ENCODE data around the gene PROKR2.

PROKR2 gene

DNA sequence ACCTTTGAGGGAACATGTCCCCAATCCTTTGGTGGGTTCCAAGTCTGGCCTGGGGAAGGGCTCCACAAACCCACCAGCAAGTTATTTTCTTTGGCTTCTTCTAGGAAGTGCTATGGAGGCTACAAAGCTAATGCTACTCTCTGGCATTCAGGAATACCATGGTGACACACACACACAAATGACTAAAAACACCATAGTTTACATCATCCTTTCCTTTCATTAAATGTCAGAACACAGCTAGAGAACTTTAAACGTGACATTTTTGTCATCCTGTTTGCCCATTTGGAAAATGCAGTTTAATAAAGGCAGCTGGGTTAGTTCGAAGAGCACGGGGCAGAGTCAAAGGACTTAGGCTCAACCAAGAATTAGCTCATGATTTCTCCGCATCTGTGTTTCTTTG, 40.2 kb upstream of the PROKR2 start:
- Histone ChIP-seq H3K4me1 (ENCODE audit: insufficient read depth, insufficient read length) (no peaks in the 10 kb centered on the region), H3K36me3 (ENCODE audit: insufficient read depth, insufficient read length, low read length) (no peaks in the 10 kb centered on the region), H3K9ac (ENCODE audit: insufficient read length, low read depth) (no peak overlapping the region), H3K4me3 (ENCODE audit: insufficient read length, low read depth) (no peak overlapping the region), H3K9me3 (ENCODE audit: insufficient read depth, low read length) (no peaks in the 10 kb centered on the region; the same call in 1 of the 2 replicates), H3K27me3 (ENCODE audit: insufficient read depth, insufficient read length) (no peaks in the 10 kb centered on the region)
- TF ChIP-seq SUZ12 (IDR thresholded peaks at IDR 0.05; ENCODE audit: extremely low read depth, insufficient read depth, insufficient read length): no peak
- TF ChIP-seq YY1 (IDR thresholded peaks at IDR 0.05; ENCODE audit: insufficient read depth, insufficient read length): no peak
- TF ChIP-seq ZNF274 (IDR thresholded peaks at IDR 0.05; ENCODE audit: low read depth, low read length): no peak
- no peak for DNase-seq (ENCODE audit: low read depth, low spot score)

DNA sequence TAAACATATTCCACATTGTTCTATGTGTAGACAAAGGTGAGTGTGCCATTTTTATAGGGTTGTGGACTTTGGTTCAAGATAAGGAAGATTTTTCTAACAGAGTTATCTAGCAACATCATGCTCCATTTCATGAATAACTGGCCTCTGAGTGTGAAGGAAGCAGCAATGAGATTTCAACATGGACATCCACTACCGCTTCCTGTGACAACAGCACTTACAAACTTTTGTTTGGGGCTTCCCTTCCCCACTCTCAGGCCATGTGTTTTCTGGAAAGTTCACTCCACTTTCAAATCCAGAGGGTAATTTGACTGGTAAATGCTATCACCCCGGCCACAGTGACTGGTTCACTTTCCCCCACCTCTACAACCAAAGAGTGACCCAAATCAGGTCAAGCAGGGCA, 38.1 kb upstream of the PROKR2 start:
- no peak overlapping the region for H3K4me3 ChIP-seq (ENCODE audit: insufficient read length, low read depth)
- H3K36me3 ChIP-seq (ENCODE audit: insufficient read depth, insufficient read length, low read length): no peaks in the 10 kb centered on the region
- H3K9ac ChIP-seq (ENCODE audit: insufficient read length, low read depth): no peak overlapping the region
- no peak for DNase-seq (ENCODE audit: low read depth, low spot score)
- H3K9me3 ChIP-seq (ENCODE audit: insufficient read depth, low read length): no peaks in the 10 kb centered on the region; the same call in 1 of the 2 replicates
- H3K27me3 ChIP-seq (ENCODE audit: insufficient read depth, insufficient read length): no peaks in the 10 kb centered on the region
- no peak for TF ChIP-seq ZNF274 (IDR thresholded peaks at IDR 0.05; ENCODE audit: low read depth, low read length)
- no peak for TF ChIP-seq YY1 (IDR thresholded peaks at IDR 0.05; ENCODE audit: insufficient read depth, insufficient read length)
- TF ChIP-seq SUZ12 (IDR thresholded peaks at IDR 0.05; ENCODE audit: extremely low read depth, insufficient read depth, insufficient read length): no peak
- no peaks in the 10 kb centered on the region for H3K4me1 ChIP-seq (ENCODE audit: insufficient read depth, insufficient read length)

DNA sequence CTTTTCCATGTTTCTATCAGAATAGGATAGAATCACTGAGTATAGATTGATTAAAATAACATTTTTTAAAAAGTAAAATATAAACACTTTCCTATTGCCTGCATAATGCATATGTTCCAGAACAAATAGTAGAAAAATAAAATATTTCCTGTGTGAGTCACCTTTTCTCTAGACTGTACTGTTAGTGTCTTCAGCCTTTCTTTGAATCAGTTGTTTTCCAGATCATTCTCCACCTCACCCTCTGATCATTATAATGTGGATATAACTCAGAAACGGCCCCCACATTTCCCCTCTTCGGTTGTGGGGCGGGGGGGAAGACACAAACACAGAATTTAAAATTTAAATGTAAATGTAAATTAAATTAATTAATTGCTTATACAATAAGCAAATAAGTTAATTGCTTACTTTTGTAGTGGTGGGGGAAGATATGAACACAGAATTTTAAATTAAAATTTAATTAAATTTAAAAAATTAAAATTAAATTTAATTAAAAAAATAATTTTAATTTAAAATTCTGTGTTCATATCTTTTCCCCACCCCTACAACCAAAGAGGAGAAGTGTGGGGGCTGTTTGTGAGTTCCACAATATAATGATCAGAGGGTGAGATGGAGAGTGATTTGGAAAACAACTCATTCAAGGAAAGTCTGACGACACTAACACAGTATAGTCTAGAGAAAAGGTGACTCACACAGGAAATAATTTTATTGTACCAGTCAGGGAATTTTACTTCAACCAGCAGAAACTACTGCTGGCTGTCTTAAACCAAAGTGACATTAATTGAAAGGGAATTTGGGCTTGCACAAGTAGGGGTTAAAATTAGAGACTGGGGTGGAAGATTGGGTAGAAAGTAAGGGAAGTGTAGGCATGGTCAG, 37.1 kb upstream of the PROKR2 start:
- Histone ChIP-seq H3K9ac (ENCODE audit: insufficient read length, low read depth) (no peak overlapping the region), H3K9me3 (ENCODE audit: insufficient read depth, low read length) (no peaks in the 10 kb centered on the region), H3K27me3 (ENCODE audit: insufficient read depth, insufficient read length) (no peaks in the 10 kb centered on the region), H3K4me1 (ENCODE audit: insufficient read depth, insufficient read length) (no peaks in the 10 kb centered on the region), H3K36me3 (ENCODE audit: insufficient read depth, insufficient read length, low read length) (no peaks in the 10 kb centered on the region), H3K4me3 (ENCODE audit: insufficient read length, low read depth) (no peak overlapping the region)
- no peak for DNase-seq (ENCODE audit: low read depth, low spot score)
- TF ChIP-seq ZNF274 (IDR thresholded peaks at IDR 0.05; ENCODE audit: low read depth, low read length) (no peak), SUZ12 (IDR thresholded peaks at IDR 0.05; ENCODE audit: extremely low read depth, insufficient read depth, insufficient read length) (no peak), YY1 (IDR thresholded peaks at IDR 0.05; ENCODE audit: insufficient read depth, insufficient read length) (no peak)

DNA sequence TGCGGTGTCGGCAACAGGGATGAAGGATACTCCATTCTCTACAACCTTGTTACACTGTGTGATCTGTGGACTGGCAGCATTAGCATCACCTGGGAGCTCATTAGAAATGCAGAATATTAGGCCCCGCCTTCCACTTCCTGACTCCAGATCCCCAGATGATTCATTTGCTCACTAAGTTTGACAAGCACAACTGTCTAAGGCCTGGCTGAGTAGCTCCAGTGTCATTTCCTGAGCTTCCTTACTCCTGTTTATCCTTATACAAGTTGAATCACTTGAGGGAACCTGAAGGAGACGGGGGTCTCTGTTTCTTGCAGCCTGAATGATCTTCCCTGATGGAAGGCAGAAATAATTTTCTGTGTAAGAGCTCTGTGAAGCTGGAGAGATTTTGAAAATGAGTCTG, 32.7 kb upstream of the PROKR2 start:
- peaks cover 10% of the 10 kb centered on the region; the same call in 1 of the 2 replicates for H3K9me3 ChIP-seq (ENCODE audit: insufficient read depth, low read length)
- no peak overlapping the region for H3K9ac ChIP-seq (ENCODE audit: insufficient read length, low read depth)
- no peak overlapping the region for H3K4me3 ChIP-seq (ENCODE audit: insufficient read length, low read depth)
- no peak for DNase-seq (ENCODE audit: low read depth, low spot score)
- TF ChIP-seq YY1 (IDR thresholded peaks at IDR 0.05; ENCODE audit: insufficient read depth, insufficient read length): no peak
- no peak for TF ChIP-seq SUZ12 (IDR thresholded peaks at IDR 0.05; ENCODE audit: extremely low read depth, insufficient read depth, insufficient read length)
- TF ChIP-seq ZNF274 (IDR thresholded peaks at IDR 0.05; ENCODE audit: low read depth, low read length): no peak
- no peaks in the 10 kb centered on the region for H3K4me1 ChIP-seq (ENCODE audit: insufficient read depth, insufficient read length)
- no peaks in the 10 kb centered on the region for H3K27me3 ChIP-seq (ENCODE audit: insufficient read depth, insufficient read length)
- no peaks in the 10 kb centered on the region for H3K36me3 ChIP-seq (ENCODE audit: insufficient read depth, insufficient read length, low read length)

DNA sequence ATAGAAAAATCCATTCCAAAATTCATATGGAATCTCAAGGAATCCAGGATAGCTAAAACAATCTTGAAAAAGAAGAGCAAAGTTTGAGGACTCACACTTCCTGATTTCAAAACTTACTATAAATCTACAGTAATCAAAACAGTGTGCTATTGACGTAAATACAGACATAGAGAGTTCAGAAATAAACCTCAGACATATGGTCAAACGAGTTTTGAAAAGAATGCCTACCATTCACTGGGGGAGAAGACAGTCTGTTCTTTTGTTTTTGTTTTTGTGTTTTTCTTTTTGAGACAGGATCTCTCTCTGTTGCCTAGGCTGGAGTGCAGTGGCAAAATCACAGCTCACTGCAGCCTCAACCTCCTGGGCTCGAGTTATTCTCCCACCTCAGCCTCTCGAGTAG, 25.3 kb upstream of the PROKR2 start:
- no peak for TF ChIP-seq YY1 (IDR thresholded peaks at IDR 0.05; ENCODE audit: insufficient read depth, insufficient read length)
- no peak for TF ChIP-seq ZNF274 (IDR thresholded peaks at IDR 0.05; ENCODE audit: low read depth, low read length)
- no peak for TF ChIP-seq SUZ12 (IDR thresholded peaks at IDR 0.05; ENCODE audit: extremely low read depth, insufficient read depth, insufficient read length)
- no peaks in the 10 kb centered on the region for H3K27me3 ChIP-seq (ENCODE audit: insufficient read depth, insufficient read length)
- H3K4me3 ChIP-seq (ENCODE audit: insufficient read length, low read depth): no peak overlapping the region
- H3K36me3 ChIP-seq (ENCODE audit: insufficient read depth, insufficient read length, low read length): no peaks in the 10 kb centered on the region
- H3K9me3 ChIP-seq (ENCODE audit: insufficient read depth, low read length): peaks cover 4% of the 10 kb centered on the region; the same call in 1 of the 2 replicates
- no peak overlapping the region for H3K9ac ChIP-seq (ENCODE audit: insufficient read length, low read depth)
- DNase-seq (ENCODE audit: low read depth, low spot score): no peak
- no peaks in the 10 kb centered on the region for H3K4me1 ChIP-seq (ENCODE audit: insufficient read depth, insufficient read length)

DNA sequence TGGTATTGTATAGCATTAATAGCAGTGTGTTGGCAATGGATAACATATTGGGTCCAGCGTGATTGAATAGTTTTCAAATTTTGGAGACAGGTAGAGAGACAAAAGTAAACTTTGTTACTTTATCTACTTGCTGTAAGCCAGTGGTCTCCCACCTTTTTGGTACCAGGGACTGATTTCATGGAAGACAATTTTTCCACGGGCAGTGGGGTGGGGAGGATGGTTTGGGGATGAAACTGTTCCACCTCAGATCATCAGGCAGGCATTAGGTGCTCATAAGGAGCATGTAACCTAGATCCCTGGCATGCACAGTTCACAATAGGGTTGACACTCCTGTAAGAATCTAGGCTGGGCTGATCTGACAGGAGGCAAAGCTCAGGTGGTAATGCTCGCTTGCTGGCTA, 14.6 kb upstream of the PROKR2 start:
- DNase-seq (ENCODE audit: low read depth, low spot score): no peak
- Histone ChIP-seq H3K4me3 (ENCODE audit: insufficient read length, low read depth) (no peak overlapping the region), H3K4me1 (ENCODE audit: insufficient read depth, insufficient read length) (no peaks in the 10 kb centered on the region), H3K9me3 (ENCODE audit: insufficient read depth, low read length) (no peaks in the 10 kb centered on the region; the same call in 1 of the 2 replicates), H3K9ac (ENCODE audit: insufficient read length, low read depth) (no peak overlapping the region), H3K36me3 (ENCODE audit: insufficient read depth, insufficient read length, low read length) (no peaks in the 10 kb centered on the region), H3K27me3 (ENCODE audit: insufficient read depth, insufficient read length) (no peaks in the 10 kb centered on the region)
- TF ChIP-seq YY1 (IDR thresholded peaks at IDR 0.05; ENCODE audit: insufficient read depth, insufficient read length): no peak
- no peak for TF ChIP-seq ZNF274 (IDR thresholded peaks at IDR 0.05; ENCODE audit: low read depth, low read length)
- TF ChIP-seq SUZ12 (IDR thresholded peaks at IDR 0.05; ENCODE audit: extremely low read depth, insufficient read depth, insufficient read length): no peak

DNA sequence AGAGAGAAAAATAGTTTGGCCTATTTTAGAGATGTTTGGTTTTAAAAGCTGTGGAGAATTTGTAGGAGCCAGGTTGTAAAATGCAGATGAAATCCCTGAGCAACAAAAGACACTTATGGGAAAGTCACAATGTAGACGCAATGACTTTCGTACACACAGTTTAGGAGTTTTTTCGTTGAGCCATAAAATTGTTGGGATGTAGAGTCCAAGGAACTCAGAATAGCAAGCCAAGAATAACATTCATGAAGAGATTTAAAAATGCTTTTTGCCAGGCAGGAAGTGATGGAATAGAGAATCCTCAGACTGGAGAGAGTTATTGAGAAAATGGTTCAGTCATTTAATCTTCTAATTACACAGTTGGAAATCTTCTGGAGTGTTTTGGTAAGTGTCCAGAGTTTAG, 11.5 kb upstream of the PROKR2 start:
- H3K9me3 ChIP-seq (ENCODE audit: insufficient read depth, low read length): no peaks in the 10 kb centered on the region
- no peak for TF ChIP-seq SUZ12 (IDR thresholded peaks at IDR 0.05; ENCODE audit: extremely low read depth, insufficient read depth, insufficient read length)
- TF ChIP-seq YY1 (IDR thresholded peaks at IDR 0.05; ENCODE audit: insufficient read depth, insufficient read length): no peak
- TF ChIP-seq ZNF274 (IDR thresholded peaks at IDR 0.05; ENCODE audit: low read depth, low read length): no peak
- H3K4me1 ChIP-seq (ENCODE audit: insufficient read depth, insufficient read length): no peaks in the 10 kb centered on the region
- no peaks in the 10 kb centered on the region for H3K27me3 ChIP-seq (ENCODE audit: insufficient read depth, insufficient read length)
- no peak for DNase-seq (ENCODE audit: low read depth, low spot score)
- no peak overlapping the region for H3K9ac ChIP-seq (ENCODE audit: insufficient read length, low read depth)
- H3K4me3 ChIP-seq (ENCODE audit: insufficient read length, low read depth): no peak overlapping the region
- no peaks in the 10 kb centered on the region for H3K36me3 ChIP-seq (ENCODE audit: insufficient read depth, insufficient read length, low read length)
